COLO668 (cell line): Measurements from ENCODE around the gene KLHL24.
A peak's percentile ranks its signal among the peaks of the same experiment; 100 is the strongest.
"Not testable (repeated sequence)": the region's sequence is repeated elsewhere in the genome, so short reads cannot be mapped to it uniquely, and the experiment has no call there.

ENCODE experiments used
- DNase-seq: peaks from one replicate; lab custom pipeline; 2025; ENCODE audit not compliant: unreplicated experiment; lab: John Stamatoyannopoulos, UW

The KLHL24 gene

DNA sequence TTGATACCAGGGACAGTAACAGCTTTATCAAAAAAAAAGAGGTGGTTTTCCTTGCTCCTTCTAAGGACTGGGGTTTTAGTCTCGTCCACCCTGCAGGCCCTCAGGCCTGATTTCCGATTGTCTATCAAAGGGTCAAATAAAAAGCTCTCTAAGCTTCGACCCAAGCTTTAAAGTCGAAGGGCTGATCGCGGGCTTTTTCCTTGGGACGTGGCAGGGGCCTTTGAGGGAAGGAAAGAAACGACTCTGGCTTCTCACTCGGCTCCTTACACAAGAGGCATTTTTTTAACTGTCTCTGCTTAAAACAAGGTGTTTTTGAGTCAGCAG is 354 bp upstream of the KLHL24 start:
- no peak for DNase-seq

DNA sequence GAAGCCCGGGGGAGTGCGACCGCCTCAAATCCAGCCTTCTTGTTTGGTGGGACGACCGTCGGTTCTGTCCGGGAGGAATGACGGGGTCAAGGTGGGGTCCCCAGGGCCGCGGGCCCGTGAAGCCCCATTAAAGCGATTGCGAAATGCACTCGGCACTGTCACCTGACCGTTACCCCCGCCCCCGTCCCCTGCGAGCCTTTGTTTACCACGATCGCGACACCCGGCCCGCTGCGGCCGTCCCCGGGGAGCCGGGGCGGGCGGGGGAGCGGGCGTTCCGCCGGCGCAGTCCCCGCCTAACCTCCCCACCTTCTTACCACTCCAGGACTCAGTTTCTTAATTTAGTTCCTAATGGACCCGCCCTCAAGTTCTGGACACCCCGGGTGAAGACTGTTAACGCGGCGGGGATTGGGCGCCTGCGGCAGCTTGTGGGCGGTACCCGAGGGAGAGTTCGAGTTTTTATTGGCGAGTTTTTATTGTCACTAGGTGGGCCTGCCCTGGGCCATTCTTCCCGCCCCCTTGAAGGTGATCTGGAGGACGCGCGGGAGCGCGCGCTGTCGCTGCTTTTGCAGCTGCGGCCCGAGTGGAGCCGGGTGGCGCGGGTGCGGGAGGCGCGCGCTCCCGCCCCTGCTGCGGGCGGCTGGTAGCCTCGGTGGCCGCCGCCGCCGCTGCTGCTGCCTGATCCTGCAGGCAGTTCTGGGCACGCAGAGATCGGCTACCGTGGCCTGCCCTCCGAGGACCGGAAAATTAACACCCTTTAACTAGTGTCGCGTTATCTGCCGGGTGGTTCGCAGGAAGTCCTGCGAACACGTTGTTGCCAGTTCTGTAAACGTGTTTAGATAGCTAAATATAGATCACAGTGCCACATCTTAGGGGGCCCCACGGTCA is 1.0 kb downstream of the KLHL24 start:
- DNase-seq = peak; percentile 92

DNA sequence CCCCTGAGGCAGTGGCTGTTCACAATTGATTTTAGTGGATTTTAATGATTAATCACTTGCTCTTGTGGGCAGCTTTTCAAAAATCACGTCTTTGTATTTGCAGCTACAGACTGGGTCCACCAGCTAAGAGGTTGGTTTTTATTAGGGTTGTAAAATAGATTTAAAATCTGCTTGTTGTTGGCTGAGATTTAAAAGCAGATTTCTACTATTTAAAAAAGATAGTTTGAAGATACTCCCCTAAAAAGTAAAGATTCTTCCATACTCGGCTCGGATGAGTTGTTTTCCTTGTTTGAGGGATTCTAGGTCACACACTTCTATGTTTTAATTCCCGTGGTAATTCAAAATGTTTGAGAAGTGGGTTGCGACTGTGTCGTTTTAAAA is 1.7 kb downstream of the KLHL24 start:
- no peak for DNase-seq

DNA sequence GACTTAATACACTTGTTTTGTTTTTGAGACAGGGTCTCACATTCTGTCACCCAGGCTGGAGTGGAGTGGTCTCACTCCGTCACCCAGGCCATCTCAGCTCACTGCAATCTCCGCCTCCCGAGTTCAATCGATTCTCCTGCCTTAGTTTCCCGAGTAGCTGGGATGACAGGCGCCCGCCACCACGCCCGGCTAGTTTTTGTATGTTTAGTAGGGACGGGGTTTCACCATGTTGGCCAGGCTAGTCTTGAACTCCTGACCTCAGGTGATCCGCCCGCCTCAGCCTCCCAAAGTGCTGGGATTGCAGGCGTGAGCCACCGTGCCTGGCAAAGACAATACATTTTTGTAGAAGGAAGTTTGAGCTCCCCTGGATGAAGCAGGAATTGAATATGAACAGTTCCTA is 2.2 kb downstream of the KLHL24 start:
- not testable (repeated sequence) for DNase-seq

DNA sequence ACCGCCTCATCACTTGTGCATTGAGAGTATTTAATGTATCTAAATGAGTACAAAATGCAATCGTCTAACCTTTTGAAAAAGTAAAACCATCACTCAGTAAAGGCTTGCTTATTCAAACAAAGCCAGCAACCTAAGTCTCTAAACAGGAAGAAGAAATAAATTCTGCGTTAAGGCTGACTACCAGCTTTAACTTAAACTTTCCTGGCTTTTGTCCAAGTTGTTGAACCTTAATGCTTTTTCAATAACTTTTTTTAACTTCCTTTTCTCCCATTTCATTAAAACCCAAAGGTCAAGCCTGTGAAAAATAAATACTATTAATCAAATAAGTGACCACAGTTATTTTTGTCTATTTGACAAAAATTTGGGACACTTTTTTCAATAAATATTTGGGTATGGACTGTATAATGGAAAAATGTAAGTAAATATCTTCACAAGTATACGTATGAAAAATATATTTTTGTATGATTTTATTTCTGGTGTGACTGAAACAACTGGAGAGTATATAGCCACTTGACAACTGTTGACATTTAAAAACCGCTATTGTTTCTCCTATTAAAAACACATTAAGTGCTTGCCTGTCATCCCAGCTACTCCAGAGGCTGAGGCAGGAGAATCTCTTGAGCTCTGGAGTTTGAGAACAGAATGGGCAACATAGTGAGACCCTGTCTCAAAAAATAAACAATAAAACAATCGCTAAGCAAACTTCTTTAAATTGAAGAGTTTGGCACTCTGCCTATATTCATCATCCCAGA is 2.9 kb downstream of the KLHL24 start:
- no peak for DNase-seq

GRCh38 chr3:183640635-183641034 is 5.2 kb downstream of the KLHL24 start:
- DNase-seq = not testable (repeated sequence)

- DNase-seq = no peak
Measured at GRCh38 chr3:183641882-183642281, 6.5 kb downstream of the KLHL24 start.

DNA sequence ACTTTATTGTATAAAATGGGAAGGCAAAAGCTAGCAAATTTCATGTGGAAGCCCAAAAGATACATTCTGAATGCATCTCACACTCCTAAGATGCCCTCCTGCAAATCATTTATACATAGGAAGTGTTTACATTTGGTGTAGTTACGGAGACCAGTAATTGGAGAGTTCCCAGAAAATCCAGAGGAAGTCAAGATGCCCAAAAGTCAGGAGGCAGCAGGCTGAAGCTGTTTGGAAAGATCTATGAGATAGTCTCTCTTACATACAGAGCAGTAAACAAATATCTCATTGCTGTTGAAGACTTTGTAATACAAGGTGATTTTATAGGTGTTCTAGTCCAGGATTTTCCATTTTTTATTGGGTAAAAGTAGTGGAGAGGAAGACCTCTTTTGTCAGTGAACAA is 8.8 kb downstream of the KLHL24 start:
- no peak for DNase-seq

DNA sequence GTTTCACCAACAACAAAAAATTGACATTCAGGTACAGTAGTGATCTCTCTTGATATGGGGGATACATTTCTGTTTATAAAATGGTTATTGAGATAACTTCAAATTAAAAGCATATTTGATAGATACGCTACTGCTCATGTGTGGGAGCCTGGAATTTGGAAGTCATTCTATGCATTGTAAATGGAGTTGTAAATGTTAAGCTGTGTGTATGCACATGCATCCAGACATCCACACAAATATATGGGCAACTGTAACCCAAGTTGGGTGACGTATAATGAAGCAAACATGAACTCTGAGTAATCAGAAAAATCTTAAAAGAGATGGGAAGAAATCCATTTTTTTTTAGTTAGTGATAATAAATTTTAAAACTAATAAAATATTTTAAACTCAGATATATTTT is 9.8 kb downstream of the KLHL24 start:
- no peak for DNase-seq

- DNase-seq = no peak
Measured at GRCh38 chr3:183650554-183650953, 15.1 kb downstream of the KLHL24 start.

- DNase-seq = no peak
Measured at GRCh38 chr3:183653209-183654064, 18.0 kb downstream of the KLHL24 start.

- DNase-seq = no peak
Measured at GRCh38 chr3:183654727-183655126, 19.3 kb downstream of the KLHL24 start.

GRCh38 chr3:183662099-183662498 is 26.7 kb downstream of the KLHL24 start:
- DNase-seq = no peak

- DNase-seq = no peak
Measured at GRCh38 chr3:183664913-183665381, 29.5 kb downstream of the KLHL24 start.

GRCh38 chr3:183680061-183680460 is 44.6 kb downstream of the KLHL24 start:
- no peak for DNase-seq

GRCh38 chr3:183687705-183688104 is 52.3 kb downstream of the KLHL24 start:
- DNase-seq = no peak

DNA sequence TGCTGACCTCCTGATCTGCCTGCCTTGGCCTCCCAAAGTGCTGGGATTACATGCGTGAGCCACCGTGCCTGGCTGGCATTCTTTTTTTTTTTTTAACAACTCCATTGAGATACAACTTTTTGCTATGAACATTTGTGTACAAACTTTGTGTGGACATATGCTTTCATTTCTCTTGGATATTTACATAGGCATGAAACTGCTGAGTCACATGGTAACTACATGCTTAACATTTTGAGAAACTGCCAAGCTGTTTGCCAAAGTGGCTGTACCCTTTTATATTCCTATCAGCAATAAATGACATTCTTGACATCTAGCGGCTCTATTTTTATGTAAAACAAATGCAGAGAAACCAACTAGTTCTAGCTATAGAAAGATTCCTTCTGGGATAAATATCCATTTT is 53.5 kb downstream of the KLHL24 start:
- no peak for DNase-seq

DNA sequence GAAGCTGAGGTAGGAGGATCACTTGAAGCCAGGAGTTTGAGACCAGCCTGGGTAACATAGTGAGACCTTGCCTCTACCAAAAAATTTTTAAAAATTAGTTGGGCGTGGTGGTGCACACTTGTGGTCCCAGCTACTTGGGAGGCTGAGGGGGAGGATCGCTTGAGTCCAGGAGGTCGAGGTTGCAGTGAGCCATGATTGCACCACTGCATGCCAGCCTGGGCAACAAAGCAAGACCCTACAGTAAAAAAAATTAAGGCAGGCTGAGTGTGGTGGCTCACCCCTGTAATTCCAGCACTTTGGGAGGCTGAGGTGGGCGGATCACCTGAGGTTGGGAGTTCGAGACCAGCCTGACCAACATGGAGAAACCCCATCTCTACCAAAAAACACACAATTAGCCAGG is 54.2 kb downstream of the KLHL24 start:
- DNase-seq = not testable (repeated sequence)

GRCh38 chr3:183690402-183690995 is 55.1 kb downstream of the KLHL24 start:
- no peak for DNase-seq

DNA sequence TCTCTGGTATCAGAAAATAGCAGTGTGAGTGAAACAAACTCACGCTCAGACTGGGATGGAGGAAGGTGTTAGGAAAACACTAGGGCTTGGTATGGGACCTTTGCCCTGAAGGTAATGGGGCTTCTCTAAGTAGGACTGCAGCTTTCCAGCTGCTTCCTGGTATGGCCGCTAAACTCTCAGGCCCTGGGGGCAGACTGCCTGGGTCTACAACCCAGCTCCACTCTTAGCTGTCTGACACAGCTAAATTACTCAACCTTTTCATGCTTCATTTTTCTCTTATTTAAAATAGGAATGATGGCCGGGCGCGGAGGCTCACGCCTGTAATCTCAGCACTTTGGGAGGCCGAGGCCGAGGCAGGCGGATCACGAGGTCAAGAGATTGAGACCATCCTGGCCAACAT is 57.0 kb downstream of the KLHL24 start:
- DNase-seq = no peak
